ENCODE results near the gene RBPJ.
"Not testable (repeated sequence)": the region's sequence is repeated elsewhere in the genome, so short reads cannot be mapped to it uniquely, and the experiment has no call there.

RBPJ gene

GRCh38 chr4:26342328-26343037, 21.7 kb downstream of the RBPJ start:
- DNase-seq (ENCODE audit: low read depth in 2 of 2) = peak; percentile 70 to 76

GRCh38 chr4:26343038-26343398, 22.2 kb downstream of the RBPJ start:
- no peak for DNase-seq (ENCODE audit: low read depth in 2 of 2)

- no peak for DNase-seq (ENCODE audit: low read depth in 2 of 2)
Measured at GRCh38 chr4:26344901-26345564, 24.2 kb downstream of the RBPJ start.

GRCh38 chr4:26345565-26345938, 24.7 kb downstream of the RBPJ start:
- DNase-seq (ENCODE audit: low read depth in 2 of 2) = no peak

- no peak for DNase-seq (ENCODE audit: low read depth in 2 of 2)
Measured at GRCh38 chr4:26346203-26346620, 25.4 kb downstream of the RBPJ start.

GRCh38 chr4:26349496-26349895, 28.7 kb downstream of the RBPJ start:
- DNase-seq (ENCODE audit: low read depth in 2 of 2) = no peak

GRCh38 chr4:26351685-26352084, 30.9 kb downstream of the RBPJ start:
- DNase-seq (ENCODE audit: low read depth in 2 of 2) = no peak

- DNase-seq (ENCODE audit: low read depth in 2 of 2) = no peak
Measured at GRCh38 chr4:26354491-26354890, 33.7 kb downstream of the RBPJ start.

GRCh38 chr4:26355392-26356052, 34.7 kb downstream of the RBPJ start:
- DNase-seq (ENCODE audit: low read depth in 2 of 2) = no peak

- DNase-seq (ENCODE audit: low read depth in 2 of 2) = no peak
Measured at GRCh38 chr4:26356081-26356501, 35.3 kb downstream of the RBPJ start.

- not testable (repeated sequence) for DNase-seq (ENCODE audit: low read depth in 2 of 2)
Measured at GRCh38 chr4:26359521-26359920, 38.7 kb downstream of the RBPJ start.

- DNase-seq (ENCODE audit: low read depth in 2 of 2) = no peak
Measured at GRCh38 chr4:26360273-26360672, 39.5 kb downstream of the RBPJ start.

GRCh38 chr4:26360864-26361263, 40.0 kb downstream of the RBPJ start:
- DNase-seq (ENCODE audit: low read depth in 2 of 2) = no peak

GRCh38 chr4:26361297-26361696, 40.5 kb downstream of the RBPJ start:
- DNase-seq (ENCODE audit: low read depth in 2 of 2) = no peak

GRCh38 chr4:26362745-26363439, 42.1 kb downstream of the RBPJ start:
- no peak for DNase-seq (ENCODE audit: low read depth in 2 of 2)

GRCh38 chr4:26365537-26366150, 44.8 kb downstream of the RBPJ start:
- DNase-seq (ENCODE audit: low read depth in 2 of 2) = no peak

- peak in 1 of 2 experiments; percentile 26 for DNase-seq (ENCODE audit: low read depth in 2 of 2)
Measured at GRCh38 chr4:26367811-26368210, 47.0 kb downstream of the RBPJ start.

GRCh38 chr4:26368685-26369084, 47.9 kb downstream of the RBPJ start:
- DNase-seq (ENCODE audit: low read depth in 2 of 2) = no peak

- DNase-seq (ENCODE audit: low read depth in 2 of 2) = no peak
Measured at GRCh38 chr4:26369132-26369531, 48.3 kb downstream of the RBPJ start.

- DNase-seq (ENCODE audit: low read depth in 2 of 2) = no peak
Measured at GRCh38 chr4:26369581-26369980, 48.8 kb downstream of the RBPJ start.

GRCh38 chr4:26372076-26372475, 51.3 kb downstream of the RBPJ start:
- DNase-seq (ENCODE audit: low read depth in 2 of 2) = no peak

All from fibroblast of skin of left biceps (primary cell).